GM15510 (cell line): Measurements from ENCODE around the gene AHRR.

Source experiments
- POLR2A ChIP-seq: IDR thresholded peaks from 3 replicates; pipeline ENCODE4 v1.6.1; 2011; ENCODE audit warnings: borderline replicate concordance; ENCODE audit not compliant: insufficient read length; ENCODE audit errors: extremely low read depth

The AHRR gene

DNA sequence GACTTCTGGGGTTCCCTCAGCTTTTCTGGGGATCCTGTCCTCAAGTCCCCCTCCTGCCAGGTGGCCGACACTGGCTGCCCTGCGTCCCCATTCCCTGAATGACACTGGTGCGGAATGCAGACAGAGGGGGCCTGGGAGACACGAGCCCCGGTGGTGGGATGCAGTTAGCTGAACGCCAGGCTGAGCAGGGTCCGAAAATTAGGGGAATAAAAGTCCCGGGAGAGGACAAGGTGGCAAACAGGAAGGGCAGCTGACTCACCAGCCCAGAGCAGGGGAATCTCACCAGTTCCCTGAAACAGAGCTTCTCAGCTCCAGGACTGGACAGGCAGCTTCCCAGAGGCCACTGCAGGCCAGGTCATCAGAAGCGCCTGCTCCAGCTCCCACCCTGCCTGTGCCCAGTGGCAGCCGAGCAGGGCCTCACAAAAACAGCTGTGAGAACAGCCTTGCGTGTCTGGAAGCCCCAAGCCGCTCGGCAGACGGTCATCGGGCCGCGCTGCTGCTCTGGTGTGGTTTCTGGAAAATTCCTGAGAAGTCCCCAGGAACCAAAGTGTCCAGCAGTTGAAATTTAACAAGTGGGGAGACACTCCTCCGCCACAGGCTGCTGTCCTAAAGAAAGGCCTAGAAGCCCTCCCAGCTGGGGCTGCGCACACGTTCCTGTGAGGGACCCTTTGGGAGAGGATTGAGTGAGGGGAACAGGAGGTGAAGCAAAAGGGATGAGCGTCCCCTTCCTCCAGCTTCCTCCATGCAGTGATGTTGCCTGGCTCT, 73.8 kb downstream of the AHRR start:
- no peak for TF ChIP-seq POLR2A

GRCh38 chr5:395921-396530, 74.5 kb downstream of the AHRR start:
- no peak for TF ChIP-seq POLR2A

DNA sequence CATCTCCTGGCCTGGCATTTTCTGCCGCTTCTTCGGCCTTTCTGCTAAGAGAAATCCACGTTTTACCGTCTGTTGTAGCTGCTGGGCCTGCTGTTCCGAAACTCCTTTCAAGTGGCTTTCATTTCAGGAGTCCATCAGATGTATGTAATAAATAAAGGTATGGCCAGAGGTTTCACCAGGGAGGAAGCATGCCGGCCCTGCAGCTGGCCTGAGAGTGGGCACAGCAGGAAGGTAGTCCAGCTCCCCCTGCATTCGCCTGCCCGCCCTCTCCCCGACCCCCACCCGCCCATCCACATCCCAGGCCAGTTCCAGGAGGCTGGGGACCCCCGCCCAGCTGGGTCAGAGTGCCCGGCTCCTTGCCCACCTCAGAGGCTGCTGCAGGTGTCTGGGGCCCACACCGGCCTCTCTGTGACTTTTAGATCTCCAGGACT, 75.0 kb downstream of the AHRR start:
- TF ChIP-seq POLR2A: no peak

DNA sequence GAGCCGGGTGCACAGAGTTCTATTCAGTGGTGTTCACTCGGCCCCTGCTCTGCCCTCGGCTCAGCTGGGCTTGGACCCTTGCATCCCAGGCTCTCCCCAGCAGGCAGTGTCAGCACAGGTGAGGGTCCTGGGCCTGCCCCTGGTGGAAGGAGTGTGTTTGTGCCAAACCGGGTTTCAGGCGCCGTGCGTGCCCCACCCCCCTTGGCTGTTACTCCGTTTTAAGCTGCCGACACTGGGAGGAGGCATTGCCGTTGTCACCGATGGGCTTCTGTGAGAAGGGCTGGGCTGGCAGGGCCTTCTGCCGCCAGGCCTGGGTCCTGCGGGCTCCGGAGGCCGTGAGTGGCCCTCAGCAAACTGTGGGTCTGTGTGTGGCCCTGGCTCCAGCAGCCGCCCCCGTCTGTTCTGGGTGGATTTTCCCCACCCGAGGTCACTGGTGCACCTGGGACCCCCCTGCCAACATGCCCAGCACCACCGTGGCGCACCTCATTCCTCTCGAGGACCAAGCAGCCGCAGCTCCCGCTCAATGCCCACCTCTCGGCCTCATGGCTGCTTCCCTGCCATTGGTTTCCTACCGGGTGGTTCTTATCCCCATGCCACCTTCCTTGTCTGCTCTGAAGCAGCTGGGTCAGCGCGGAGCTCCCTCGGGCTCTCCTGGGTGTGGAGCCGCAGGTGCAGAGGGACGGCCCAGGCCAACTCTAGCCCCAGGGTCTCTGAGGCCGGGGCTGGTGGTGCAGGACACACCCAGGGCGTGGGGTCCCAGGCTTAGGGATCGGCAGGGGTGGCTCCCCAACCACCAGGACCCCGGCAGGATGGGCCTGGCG, 77.2 kb downstream of the AHRR start:
- no peak for TF ChIP-seq POLR2A

DNA sequence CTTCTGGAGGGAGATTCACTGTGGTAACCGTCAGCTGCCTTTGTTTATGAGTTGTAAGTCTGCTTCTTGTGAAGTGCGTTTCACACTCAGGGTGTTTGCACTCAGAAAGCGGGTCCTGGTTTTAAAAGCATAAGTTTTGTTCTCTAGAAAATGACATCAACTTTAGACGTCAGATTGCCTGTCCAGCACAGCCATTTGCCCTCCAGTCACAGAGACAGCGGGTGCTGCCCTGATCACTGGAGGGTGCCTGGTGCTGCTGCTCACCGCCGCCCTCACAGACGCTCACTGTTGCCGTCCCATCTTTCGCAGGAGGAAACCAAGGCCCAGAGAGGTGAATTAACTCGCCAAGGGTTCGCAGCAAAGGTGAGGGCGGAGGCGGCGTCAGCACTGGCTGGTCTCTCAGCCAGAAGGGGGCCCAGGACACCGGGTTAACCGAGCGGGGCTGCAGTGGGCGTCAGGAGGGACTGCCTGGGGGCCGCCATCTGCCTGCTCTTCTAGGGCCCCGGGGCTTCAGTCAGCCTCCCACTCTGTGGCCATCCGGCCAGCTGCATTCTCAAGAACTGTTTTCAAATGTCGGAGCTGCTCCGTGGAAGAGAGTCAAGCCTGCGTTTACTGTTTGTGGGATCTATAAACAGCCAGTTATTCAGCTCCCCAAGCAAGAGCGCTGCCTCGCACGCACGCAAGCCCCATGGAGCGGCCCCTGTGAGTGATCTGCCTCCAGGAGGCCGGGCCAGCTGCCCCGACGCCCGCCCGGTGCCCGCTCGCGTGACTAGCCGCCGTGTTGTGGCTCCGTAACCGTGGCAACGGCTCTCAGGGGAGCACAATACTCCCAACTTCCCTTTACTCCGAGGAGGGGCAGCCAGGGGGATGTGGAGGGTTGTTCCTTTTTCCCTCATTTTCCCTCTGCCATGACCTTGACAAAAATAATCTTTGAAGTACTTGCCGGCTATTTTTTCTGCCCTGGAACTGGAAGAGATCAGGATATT, 78.1 kb downstream of the AHRR start:
- peak; percentile 38 for TF ChIP-seq POLR2A

- no peak for TF ChIP-seq POLR2A
Measured at GRCh38 chr5:400282-401145, 79.0 kb downstream of the AHRR start.

DNA sequence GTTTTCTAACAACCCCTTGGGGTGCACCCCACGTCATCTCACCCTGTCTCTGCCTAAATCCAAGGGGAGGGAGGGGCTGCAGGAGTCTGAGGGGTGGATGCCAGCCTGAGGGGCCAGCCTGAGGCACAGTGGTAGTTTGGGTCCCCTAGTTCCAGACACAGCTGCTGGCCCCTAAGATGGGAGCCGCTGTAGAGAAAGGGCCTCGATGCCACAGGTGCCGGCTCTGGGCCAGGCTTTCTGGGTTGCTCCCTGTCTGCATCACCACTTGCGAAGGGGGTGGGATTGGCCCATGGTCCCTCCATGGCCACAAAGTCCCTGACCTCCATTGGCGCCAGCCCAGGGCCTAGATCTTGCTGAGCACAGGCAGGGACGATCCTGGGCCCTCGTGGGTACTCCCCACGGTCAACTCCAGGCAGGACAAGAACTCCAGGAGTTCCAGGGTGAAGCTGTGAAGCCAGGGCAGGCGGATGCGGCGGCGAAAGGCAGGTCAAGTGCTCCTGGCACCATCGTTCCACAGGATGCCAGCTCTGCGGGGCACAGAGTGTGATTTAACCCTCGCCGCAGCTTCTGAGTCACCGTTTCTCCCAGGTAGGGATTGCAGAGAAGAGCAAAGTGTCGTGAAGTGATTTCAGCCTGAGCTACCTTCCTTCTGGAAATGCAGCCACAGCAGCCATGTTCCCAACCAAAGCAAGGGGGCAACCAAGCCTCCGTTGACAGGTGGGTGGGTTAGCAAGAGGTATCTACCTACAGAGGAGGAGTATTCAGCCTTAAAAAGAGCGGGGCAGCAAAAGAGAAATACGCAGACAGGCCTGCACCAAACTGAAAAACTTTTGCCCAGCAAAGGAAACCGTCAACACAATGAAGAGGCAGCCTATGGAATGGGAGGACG, 79.9 kb downstream of the AHRR start:
- no peak for TF ChIP-seq POLR2A

DNA sequence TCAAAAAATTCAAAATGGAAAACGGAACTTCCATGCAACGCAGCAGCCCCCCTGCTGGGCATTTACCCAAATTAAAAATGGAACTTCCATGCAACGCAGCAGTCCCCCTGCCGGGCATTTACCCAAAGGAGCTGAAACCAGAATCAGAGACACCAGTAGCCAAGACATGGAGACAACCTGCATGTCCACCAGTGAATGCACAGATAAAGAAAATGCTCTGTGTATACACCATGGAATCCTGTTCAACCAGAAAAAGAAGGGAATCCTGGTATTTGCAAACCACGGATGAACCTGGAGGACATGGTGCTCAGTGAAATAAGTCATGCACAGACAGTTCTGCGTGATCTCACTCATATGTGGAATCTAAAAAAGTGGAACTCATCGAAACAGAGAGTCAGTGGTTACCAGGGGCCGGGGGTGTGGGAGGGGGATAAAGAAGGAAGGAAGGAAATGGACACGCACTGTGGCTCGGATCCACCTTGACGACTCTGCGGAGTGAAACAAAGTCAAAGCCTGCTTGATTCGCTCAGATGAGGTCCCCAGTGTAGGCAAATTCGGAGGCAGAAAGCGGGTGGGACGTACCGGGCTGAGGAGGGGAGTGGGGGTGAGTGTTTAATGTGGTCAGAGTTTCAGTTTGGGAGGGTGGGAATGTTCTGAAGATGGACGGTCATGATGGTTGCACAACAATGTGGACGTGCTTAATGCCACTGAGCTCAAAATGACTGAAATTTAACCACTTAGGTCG, 81.3 kb downstream of the AHRR start:
- no peak for TF ChIP-seq POLR2A

DNA sequence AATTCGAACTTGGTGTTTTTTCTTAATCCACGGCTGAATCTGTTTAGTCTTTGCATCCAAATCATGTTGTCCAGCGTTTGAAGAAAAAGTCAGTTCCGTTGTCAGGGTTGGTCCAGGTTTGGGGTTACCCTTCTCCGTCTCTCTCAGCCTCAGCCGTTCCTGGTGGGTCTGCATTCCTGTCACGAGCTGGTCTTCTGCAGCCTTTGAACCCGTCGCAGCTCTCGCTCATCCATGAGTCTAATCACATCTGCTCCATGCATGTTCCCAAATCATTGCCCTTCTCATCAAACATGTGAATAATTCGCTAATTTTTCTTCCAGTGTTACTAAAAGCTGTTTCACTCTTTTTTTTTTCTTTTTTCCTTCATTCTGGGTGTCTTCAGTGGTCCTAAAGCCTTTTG, 82.5 kb downstream of the AHRR start:
- TF ChIP-seq POLR2A: no peak

DNA sequence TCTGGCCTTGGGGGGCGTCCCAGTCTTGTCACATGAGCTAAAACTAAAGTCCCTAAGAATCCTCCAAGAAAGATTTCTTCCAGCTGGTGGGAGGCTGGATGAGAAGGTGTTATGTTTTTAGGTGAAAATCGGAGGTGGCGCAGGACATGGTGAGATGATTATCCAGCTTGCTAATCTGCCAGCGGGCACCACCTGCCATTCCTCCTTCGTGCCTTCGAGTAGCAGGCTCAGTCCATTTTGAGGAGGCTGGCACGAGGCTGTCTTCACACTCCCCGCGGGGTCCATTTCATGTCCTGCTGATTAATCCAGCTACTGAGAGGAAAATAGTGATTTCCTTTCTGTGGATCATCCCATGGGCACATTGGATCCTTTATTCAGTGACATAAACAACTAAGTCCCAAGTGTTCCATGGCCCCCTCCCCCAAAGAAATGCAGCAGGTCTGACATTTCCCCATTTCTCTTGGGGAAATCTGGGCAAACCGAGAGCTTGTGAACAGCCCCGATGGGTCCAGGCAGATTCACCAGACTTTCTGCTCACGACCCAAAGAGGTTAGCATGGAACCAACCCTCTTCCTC, 83.2 kb downstream of the AHRR start:
- no peak for TF ChIP-seq POLR2A

DNA sequence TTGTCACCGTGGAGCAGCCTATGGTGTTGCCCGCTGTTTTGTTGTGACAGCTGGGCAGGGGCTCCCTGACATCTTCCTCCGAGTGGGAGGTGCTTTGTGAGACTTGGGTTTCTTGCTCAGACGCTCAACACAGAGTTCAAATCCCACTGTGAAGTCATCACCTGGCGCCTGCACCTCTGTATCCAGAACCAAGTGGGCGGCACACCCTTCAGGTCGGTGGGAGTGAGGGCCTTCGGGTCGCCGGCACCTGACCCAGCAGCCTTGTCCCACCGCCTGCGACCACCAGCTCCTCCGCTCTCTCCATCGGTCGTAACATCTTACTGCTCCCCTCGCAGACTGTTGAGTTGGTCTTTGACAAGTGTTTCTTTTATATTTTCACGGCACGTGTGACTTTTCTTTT, 83.9 kb downstream of the AHRR start:
- no peak for TF ChIP-seq POLR2A
